Astrocyte of the cerebellum (primary cell): ENCODE results near the gene CLIP4.
"Not testable (repeated sequence)": the region's sequence is repeated elsewhere in the genome, so short reads cannot be mapped to it uniquely, and the experiment has no call there.

Experiments used
- DNase-seq: peaks from one replicate; pipeline ENCODE4 v3.0.0-alpha.2; 2011; ENCODE audit warnings: low read depth
- H3K4me3 ChIP-seq: 2 replicates; pipeline ENCODE4 v1.5.1; 2011; ENCODE audit warnings: mild to moderate bottlenecking, low read depth, low read length, moderate library complexity
- in situ Hi-C: cut with HindIII; loops from 2 replicates; pipeline ENCODE4 v1.10.0; 2017; ENCODE audit warnings: low sequenced_read_pairs
- TF ChIP-seq, protein P1 (sequence below): IDR thresholded peaks from 2 replicates; pipeline ENCODE4 v1.5.1; 2012; ENCODE audit warnings: low read length, low read depth, moderate library complexity, mild to moderate bottlenecking; ENCODE audit errors: missing control alignments

The CLIP4 gene

DNA sequence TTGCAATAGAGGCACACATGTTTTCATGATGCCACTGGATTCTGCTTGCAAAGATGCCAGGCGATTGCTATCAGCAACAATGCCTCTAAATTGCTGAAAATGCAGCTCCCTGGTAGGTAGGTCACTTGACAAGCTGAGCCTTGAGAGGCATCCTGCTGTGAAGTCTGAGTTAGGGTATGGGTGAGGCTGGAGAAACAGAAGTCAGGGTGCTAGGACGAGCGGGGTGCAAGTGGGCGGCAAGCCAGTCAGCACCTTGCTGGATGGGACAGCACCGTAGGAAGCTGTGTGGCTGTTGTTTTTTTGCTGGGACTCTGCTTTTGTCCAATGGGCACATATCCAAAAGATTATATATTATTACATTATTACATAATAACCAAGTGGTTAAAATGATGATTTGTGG, 10.5 kb upstream of the CLIP4 start:
- H3K4me3 ChIP-seq: no peak overlapping the region
- in situ Hi-C loops: no loop called here
- TF ChIP-seq, protein P1, sequence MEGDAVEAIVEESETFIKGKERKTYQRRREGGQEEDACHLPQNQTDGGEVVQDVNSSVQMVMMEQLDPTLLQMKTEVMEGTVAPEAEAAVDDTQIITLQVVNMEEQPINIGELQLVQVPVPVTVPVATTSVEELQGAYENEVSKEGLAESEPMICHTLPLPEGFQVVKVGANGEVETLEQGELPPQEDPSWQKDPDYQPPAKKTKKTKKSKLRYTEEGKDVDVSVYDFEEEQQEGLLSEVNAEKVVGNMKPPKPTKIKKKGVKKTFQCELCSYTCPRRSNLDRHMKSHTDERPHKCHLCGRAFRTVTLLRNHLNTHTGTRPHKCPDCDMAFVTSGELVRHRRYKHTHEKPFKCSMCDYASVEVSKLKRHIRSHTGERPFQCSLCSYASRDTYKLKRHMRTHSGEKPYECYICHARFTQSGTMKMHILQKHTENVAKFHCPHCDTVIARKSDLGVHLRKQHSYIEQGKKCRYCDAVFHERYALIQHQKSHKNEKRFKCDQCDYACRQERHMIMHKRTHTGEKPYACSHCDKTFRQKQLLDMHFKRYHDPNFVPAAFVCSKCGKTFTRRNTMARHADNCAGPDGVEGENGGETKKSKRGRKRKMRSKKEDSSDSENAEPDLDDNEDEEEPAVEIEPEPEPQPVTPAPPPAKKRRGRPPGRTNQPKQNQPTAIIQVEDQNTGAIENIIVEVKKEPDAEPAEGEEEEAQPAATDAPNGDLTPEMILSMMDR: no peak
- DNase-seq: no peak

DNA sequence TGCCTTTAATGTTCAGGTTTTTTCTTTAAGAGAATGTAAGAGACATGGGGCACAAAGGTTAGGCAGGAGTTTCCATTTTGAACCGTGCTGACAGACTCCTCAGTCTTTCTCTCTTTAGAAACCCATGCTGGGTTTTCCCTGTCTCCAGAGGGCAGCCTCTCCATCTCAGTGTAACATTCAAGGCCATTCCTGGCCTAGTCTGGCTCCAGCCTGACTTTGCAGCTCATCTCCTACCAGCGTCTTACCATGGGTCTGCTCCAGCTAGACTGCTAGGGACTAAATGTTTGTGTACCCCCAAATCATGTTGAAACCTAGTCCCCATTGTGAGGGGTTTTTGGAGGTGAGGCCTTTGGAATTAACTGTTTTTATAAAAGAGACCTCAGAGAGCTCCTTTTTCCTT, 9.8 kb upstream of the CLIP4 start:
- TF ChIP-seq, protein P1: no peak
- no peak for DNase-seq
- no peak overlapping the region for H3K4me3 ChIP-seq
- in situ Hi-C loops: no loop called here

DNA sequence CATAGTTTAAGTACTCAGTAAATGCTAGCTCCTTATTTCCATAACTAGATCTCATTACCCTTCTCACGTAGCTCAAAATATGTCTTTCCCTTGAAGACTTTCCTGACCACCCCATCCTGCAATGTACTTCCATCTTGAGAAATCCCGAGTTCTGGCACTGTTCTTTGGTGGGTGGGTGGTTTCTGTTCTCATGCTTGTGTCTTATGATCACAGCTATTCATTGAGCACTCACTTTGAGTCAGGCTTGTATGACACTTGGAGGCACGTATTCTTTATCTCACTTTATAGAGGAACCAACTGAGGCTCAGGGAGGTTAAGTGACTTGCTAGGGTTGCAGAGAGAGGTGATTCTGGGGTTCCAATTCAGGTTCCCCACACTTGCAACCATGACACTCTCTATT, 9.0 kb upstream of the CLIP4 start:
- no peak overlapping the region for H3K4me3 ChIP-seq
- DNase-seq: no peak
- in situ Hi-C loops: no loop called here
- TF ChIP-seq, protein P1: no peak

DNA sequence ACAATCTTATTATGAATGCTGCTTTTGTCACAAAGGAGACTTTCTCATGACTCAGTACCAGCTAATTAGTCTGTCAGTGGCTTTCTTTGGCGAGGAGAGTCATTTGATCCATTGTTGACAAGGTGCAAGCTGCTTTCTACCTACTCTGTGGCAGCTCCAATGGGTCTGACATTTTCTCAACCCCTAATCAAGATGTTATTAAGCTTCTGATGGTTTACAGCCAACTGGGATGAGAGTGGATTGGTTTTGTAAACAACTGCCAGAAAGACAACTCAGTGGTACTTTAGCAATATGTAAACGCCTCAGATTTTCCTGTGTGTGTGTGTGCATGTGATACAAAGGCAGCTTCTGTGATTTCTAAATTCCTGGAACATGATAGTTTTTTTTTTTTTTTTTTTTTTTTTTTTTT, 8.2 kb upstream of the CLIP4 start:
- DNase-seq: no peak
- in situ Hi-C loops: no loop called here
- TF ChIP-seq, protein P1: no peak

DNA sequence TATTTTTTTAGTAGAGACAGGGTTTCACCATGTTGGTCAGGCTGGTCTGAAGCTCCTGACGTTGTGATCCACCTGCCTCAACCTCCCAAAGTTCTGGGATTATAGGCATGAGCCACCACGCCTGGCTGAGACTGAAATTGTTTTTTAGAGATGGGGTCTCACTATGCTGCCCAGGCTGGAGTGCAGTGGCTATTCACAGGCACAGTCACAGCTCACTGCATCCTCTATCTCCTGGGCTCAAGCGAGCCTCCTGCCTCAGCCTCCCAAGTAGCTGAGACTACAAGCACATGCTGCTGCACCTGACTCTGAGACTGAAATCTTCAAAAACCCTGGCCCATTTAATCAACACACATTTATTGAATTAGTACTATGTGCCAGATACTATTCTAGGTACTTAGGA, 7.7 kb upstream of the CLIP4 start:
- H3K4me3 ChIP-seq, in situ Hi-C loops: not testable (repeated sequence)

More for the DNA sequence above, 8.2 kb upstream of the CLIP4 start:
- no peak overlapping the region for H3K4me3 ChIP-seq

DNA sequence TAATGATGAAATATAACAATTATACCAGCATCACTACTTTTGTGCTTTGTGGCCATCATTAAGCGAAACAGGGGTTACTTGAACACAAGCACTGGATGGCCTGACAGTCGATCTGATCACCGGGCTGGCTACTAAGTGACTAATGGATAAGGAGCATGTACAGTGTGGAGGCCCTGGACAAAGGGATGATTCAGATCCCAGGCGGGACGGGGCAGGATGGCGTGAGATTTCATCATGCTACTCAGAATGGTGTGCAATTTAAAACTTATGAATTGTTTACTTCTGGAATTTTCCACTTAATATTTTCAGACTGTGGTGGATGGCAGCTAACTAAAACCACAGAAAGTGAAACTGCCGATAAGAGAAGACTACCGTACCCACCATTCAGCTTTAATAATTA, 7.0 kb upstream of the CLIP4 start:
- DNase-seq: peak; percentile 65
- in situ Hi-C loops: no loop called here
- TF ChIP-seq, protein P1: no peak
- no peak overlapping the region for H3K4me3 ChIP-seq

More for the DNA sequence above, 7.7 kb upstream of the CLIP4 start:
- DNase-seq: not testable (repeated sequence)

DNA sequence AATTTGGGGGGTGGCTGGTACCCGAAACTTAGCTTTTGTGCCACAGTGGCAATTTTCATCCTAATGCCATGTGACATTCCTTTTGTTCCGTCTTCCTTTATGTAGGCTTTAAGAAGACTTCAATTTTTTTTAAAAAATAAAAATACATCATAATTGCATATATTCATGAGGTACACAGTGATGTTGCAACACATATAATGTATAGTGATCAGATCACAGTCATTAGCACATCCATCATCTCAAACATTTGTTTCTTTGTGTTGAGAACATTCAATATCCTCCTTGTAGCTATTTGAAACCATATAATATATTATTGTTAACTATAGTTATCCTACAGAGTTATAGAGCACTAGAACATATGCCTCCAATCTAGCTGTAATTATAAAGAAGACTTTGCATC, 6.0 kb upstream of the CLIP4 start:
- in situ Hi-C loops: no loop called here
- no peak overlapping the region for H3K4me3 ChIP-seq
- TF ChIP-seq, protein P1: no peak
- no peak for DNase-seq
